HEK293 (cell line): ENCODE measurements around the gene ABCB9.

Experiments
- CTCF ChIP-seq: fragments of 450-650 bp; formaldehyde crosslinking; IDR thresholded peaks from 2 replicates; pipeline ENCODE4 v1.5.1; 2016; ENCODE audit warnings: missing biosample characterization, missing genetic modification characterization
- REPIN1 ChIP-seq: fragments of 450-650 bp; formaldehyde crosslinking; IDR thresholded peaks from 2 replicates; pipeline ENCODE4 v1.5.1; 2017; ENCODE audit warnings: missing biosample characterization, missing genetic modification characterization, low read depth
- ZBTB17 ChIP-seq: fragments of 450-650 bp; formaldehyde crosslinking; IDR thresholded peaks from 2 replicates; pipeline ENCODE4 v1.5.1; 2016; ENCODE audit warnings: missing biosample characterization, missing genetic modification characterization
- TF ChIP-seq, protein P1 (sequence below): fragments of 450-650 bp; formaldehyde crosslinking; IDR thresholded peaks from 2 replicates; pipeline ENCODE4 v1.5.1; 2016; ENCODE audit warnings: missing biosample characterization, missing genetic modification characterization, borderline replicate concordance
- TF ChIP-seq, protein P2 (sequence below): fragments of 450-650 bp; formaldehyde crosslinking; IDR thresholded peaks from 2 replicates; pipeline ENCODE4 v1.5.1; 2016; ENCODE audit warnings: missing biosample characterization, missing genetic modification characterization

DNA sequence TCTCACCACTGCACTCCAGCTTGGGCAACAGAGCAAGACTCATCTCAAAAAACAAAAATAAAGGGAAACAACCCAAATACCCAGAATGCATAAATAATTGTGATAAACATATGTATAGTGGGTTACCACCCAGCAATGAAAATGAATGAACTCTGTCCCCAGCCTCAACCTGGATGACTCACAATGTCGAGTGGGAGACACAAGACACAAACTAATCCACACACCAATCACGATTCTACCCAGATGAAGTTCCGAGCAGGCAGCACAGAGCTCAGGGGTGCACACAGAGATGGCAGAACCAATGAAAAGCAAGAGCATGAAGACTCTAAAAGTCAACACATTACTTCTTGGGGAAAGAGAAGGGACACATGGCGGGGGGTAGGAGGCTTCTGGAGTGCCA, 27.1 kb downstream of the ABCB9 start:
- no peak for TF ChIP-seq REPIN1 (tag by site-specific recombination)
- TF ChIP-seq ZBTB17: no peak
- TF ChIP-seq, protein P1, sequence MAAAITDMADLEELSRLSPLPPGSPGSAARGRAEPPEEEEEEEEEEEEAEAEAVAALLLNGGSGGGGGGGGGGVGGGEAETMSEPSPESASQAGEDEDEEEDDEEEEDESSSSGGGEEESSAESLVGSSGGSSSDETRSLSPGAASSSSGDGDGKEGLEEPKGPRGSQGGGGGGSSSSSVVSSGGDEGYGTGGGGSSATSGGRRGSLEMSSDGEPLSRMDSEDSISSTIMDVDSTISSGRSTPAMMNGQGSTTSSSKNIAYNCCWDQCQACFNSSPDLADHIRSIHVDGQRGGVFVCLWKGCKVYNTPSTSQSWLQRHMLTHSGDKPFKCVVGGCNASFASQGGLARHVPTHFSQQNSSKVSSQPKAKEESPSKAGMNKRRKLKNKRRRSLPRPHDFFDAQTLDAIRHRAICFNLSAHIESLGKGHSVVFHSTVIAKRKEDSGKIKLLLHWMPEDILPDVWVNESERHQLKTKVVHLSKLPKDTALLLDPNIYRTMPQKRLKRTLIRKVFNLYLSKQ (tag by site-specific recombination): no peak
- TF ChIP-seq, protein P2, sequence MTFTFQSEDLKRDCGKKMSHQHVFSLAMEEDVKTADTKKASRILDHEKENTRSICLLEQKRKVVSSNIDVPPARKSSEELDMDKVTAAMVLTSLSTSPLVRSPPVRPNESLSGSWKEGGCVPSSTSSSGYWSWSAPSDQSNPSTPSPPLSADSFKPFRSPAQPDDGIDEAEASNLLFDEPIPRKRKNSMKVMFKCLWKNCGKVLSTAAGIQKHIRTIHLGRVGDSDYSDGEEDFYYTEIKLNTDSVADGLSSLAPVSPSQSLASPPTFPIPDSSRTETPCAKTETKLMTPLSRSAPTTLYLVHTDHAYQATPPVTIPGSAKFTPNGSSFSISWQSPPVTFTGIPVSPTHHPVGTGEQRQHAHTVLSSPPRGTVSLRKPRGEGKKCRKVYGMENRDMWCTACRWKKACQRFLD (tag by site-specific recombination): no peak
- no peak for TF ChIP-seq CTCF (tag by site-specific recombination)
